OCI-M1 (cell line): ENCODE measurements around the gene ADAMTSL5.
"Not testable (repeated sequence)": the region's sequence is repeated elsewhere in the genome, so short reads cannot be mapped to it uniquely, and the experiment has no call there.

Source experiments
- DNase-seq: peaks from one replicate; lab custom pipeline; 2025; lab: John Stamatoyannopoulos, UW

ADAMTSL5 gene

GRCh38 chr19:1481893-1482360 lies 30.9 kb downstream of the ADAMTSL5 start:
- no peak for DNase-seq

GRCh38 chr19:1481224-1481892 lies 31.5 kb downstream of the ADAMTSL5 start:
- no peak for DNase-seq

GRCh38 chr19:1478934-1479707 lies 33.7 kb downstream of the ADAMTSL5 start, which contains the start of gene C19orf25:
C19orf25 (minus strand) TSS chr19:1479215; CDS start chr19:1478903, 312 bp downstream.
- DNase-seq: peak; percentile 94

GRCh38 chr19:1477056-1477455 lies 35.8 kb downstream of the ADAMTSL5 start:
- not testable (repeated sequence) for DNase-seq

- DNase-seq: no peak
Observed at GRCh38 chr19:1475751-1476437, 36.9 kb downstream of the ADAMTSL5 start.

GRCh38 chr19:1474765-1475351 lies 38.0 kb downstream of the ADAMTSL5 start:
- no peak for DNase-seq

GRCh38 chr19:1474011-1474764 lies 38.6 kb downstream of the ADAMTSL5 start:
- DNase-seq: no peak

- DNase-seq: no peak
Observed at GRCh38 chr19:1473085-1473851, 39.6 kb downstream of the ADAMTSL5 start.

GRCh38 chr19:1472231-1473084 lies 40.4 kb downstream of the ADAMTSL5 start:
- DNase-seq: no peak

GRCh38 chr19:1471515-1472160 lies 41.2 kb downstream of the ADAMTSL5 start:
- no peak for DNase-seq

GRCh38 chr19:1471010-1471514 lies 41.8 kb downstream of the ADAMTSL5 start:
- no peak for DNase-seq

GRCh38 chr19:1470305-1471009 lies 42.4 kb downstream of the ADAMTSL5 start:
- DNase-seq: no peak

- no peak for DNase-seq
Observed at GRCh38 chr19:1470055-1470304, 42.8 kb downstream of the ADAMTSL5 start.

- no peak for DNase-seq
Observed at GRCh38 chr19:1469255-1470054, 43.4 kb downstream of the ADAMTSL5 start.

GRCh38 chr19:1468821-1469254 lies 44.0 kb downstream of the ADAMTSL5 start:
- DNase-seq: no peak

GRCh38 chr19:1468274-1468820 lies 44.5 kb downstream of the ADAMTSL5 start:
- no peak for DNase-seq

- DNase-seq: no peak
Observed at GRCh38 chr19:1467490-1468273, 45.1 kb downstream of the ADAMTSL5 start.
